Neuron (in vitro differentiated cells): ENCODE results near the gene LCNL1.
"Not testable (repeated sequence)": the region's sequence is repeated elsewhere in the genome, so short reads cannot be mapped to it uniquely, and the experiment has no call there.

ENCODE experiments used
- H2AFZ ChIP-seq: one replicate; pipeline ENCODE4 v1.6.1; 2013; ENCODE audit warnings: low read depth, mild to moderate bottlenecking, inconsistent platforms, low read length, moderate library complexity
- H3K27me3 ChIP-seq: one replicate; pipeline ENCODE4 v1.6.1; 2013; ENCODE audit warnings: low read length; ENCODE audit not compliant: insufficient read depth
- H3K36me3 ChIP-seq: one replicate; pipeline ENCODE4 v1.6.1; 2013; ENCODE audit warnings: low read length; ENCODE audit not compliant: insufficient read depth
- H3K4me1 ChIP-seq: one replicate; pipeline ENCODE4 v1.6.1; 2013; ENCODE audit warnings: low read length; ENCODE audit not compliant: insufficient read depth
- H3K4me3 ChIP-seq: 2 replicates; pipeline ENCODE4 v1.5.1; 2013; ENCODE audit warnings: mild to moderate bottlenecking, low read length, moderate library complexity
- H3K9me3 ChIP-seq: one replicate; pipeline ENCODE4 v1.6.1; 2013; ENCODE audit warnings: low read length

Gene LCNL1

GRCh38 chr9:137001857-137002645 lies 19.3 kb downstream of the LCNL1 start:
- Histone ChIP-seq H3K36me3 (no peaks in the 10 kb centered on the region), H3K4me1 (no peaks in the 10 kb centered on the region), H3K4me3 (no peak overlapping the region), H3K9me3 (no peaks in the 10 kb centered on the region), H2AFZ (no peak overlapping the region), H3K27me3 (no peaks in the 10 kb centered on the region)

GRCh38 chr9:137002646-137003041 lies 19.9 kb downstream of the LCNL1 start:
- Histone ChIP-seq H2AFZ (no peak overlapping the region), H3K4me3 (no peak overlapping the region), H3K36me3 (no peaks in the 10 kb centered on the region), H3K4me1 (no peaks in the 10 kb centered on the region), H3K27me3 (no peaks in the 10 kb centered on the region), H3K9me3 (no peaks in the 10 kb centered on the region)

DNA sequence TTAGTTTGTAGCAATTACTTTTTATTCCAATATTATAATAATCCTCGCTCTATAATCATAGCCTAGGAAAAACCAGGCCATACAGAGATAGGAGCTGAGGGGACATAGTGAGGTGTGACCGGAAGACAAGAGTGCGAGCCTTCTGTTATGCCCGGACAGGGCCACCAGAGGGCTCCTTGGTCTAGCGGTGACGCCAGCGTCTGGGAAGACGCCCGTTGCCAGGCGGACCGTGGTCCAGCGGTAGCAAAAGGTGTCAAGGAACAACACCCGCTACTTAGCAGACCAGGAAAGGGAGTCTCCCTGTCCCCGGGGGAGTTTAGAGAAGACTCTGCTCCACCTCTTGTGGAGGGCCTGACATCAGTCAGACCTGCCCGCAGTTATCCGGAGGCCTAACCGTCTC lies 21.5 kb downstream of the LCNL1 start:
- H3K36me3 ChIP-seq, H2AFZ ChIP-seq, H3K27me3 ChIP-seq, H3K4me1 ChIP-seq, H3K4me3 ChIP-seq, H3K9me3 ChIP-seq: not testable (repeated sequence)

- Histone ChIP-seq H3K4me1 (no peaks in the 10 kb centered on the region), H2AFZ (no peak overlapping the region), H3K36me3 (peaks cover 3% of the 10 kb centered on the region), H3K27me3 (no peaks in the 10 kb centered on the region), H3K4me3 (no peak overlapping the region), H3K9me3 (no peaks in the 10 kb centered on the region)
Observed at GRCh38 chr9:137006116-137007003, 23.6 kb downstream of the LCNL1 start.

DNA sequence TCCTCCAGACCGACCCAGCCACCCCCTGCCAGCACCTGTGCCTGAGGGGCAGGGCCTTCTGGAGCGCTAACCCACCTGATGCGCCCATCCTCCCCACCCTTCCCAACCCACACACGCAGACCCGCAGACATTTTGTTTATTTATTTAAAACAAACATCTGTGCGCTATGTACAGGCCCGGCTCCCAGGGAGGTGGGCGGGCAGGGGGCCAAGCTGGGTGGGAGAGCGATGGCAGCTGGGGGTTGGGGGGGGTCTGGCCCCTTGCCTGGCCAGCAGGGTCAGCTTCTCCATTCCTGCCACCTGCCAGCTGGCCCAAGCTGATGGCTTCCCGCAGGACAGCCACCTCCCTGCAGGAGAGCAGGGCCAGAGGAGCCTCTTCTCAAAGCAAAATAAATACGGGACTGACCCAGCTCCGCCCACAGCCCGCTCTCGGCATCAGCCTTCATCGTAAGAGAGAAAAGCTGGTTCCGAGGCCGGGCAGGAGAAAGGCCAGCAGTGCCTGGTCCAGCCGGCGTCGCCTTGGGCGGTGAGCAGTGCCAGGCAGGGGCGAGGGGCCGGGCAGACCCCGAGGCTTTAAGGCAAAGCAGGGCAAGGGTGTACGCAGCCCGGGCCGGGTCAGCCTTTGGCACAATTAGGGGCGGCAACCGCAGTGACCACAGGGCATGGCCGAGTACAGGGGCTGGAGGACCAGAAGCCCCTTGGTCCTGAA lies 24.5 kb downstream of the LCNL1 start:
- peaks cover 8% of the 10 kb centered on the region for H3K36me3 ChIP-seq
- no peaks in the 10 kb centered on the region for H3K4me1 ChIP-seq
- no peak overlapping the region for H2AFZ ChIP-seq
- H3K27me3 ChIP-seq, result no peaks in the 10 kb centered on the region
- no peaks in the 10 kb centered on the region for H3K9me3 ChIP-seq
- H3K4me3 ChIP-seq, result no peak overlapping the region

- Histone ChIP-seq H3K4me3 (no peak overlapping the region), H2AFZ (no peak overlapping the region), H3K36me3 (peaks cover 12% of the 10 kb centered on the region), H3K27me3 (no peaks in the 10 kb centered on the region), H3K4me1 (no peaks in the 10 kb centered on the region), H3K9me3 (no peaks in the 10 kb centered on the region)
Observed at GRCh38 chr9:137007816-137008270, 25.1 kb downstream of the LCNL1 start.

DNA sequence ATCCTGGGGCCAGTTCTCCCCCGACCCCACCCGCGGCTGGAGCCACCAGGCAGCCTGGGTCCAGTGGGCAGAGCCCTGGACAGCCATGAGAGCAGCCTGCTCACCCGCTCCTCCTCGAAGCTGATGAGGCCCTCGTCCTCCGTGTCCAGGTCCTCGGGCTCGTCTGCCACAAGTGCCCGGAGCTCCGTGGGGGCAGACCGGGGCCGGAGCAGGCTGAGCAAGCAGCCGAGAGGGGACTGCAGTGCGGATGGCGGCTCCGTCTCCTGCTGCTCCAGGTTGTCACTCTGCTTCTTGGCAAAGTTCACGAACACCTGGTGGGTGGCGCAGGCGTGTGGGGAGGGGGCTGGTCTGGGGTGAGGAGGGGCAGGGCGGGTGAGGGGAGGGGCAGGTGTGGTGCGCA lies 25.5 kb downstream of the LCNL1 start:
- H2AFZ ChIP-seq, result no peak overlapping the region
- H3K27me3 ChIP-seq, result no peaks in the 10 kb centered on the region
- no peaks in the 10 kb centered on the region for H3K4me1 ChIP-seq
- H3K36me3 ChIP-seq, result peaks cover 14% of the 10 kb centered on the region
- H3K9me3 ChIP-seq, result no peaks in the 10 kb centered on the region
- no peak overlapping the region for H3K4me3 ChIP-seq

DNA sequence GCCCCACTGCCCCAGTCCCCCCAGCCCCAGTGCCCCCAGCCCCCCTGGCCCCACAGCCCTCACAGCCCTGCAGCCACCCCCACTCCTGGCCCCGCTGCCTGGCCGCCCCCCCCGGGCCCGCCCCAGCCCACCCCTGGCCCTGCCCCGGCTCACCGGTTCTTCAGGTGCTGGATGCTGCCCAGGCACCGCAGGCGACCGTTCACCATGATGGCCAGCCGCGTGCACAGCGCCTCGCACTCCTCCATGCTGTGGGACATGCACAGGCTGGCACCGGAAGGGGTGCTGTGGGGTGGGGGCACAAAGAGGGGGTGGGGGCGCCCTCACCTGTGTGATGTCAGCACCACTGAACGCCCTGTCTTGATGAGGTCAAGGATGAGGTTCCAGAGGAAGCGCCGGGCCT lies 26.4 kb downstream of the LCNL1 start:
- Histone ChIP-seq H2AFZ (no peak overlapping the region), H3K4me3 (no peak overlapping the region), H3K36me3 (peaks cover 22% of the 10 kb centered on the region), H3K9me3 (no peaks in the 10 kb centered on the region), H3K27me3 (no peaks in the 10 kb centered on the region), H3K4me1 (no peaks in the 10 kb centered on the region)

DNA sequence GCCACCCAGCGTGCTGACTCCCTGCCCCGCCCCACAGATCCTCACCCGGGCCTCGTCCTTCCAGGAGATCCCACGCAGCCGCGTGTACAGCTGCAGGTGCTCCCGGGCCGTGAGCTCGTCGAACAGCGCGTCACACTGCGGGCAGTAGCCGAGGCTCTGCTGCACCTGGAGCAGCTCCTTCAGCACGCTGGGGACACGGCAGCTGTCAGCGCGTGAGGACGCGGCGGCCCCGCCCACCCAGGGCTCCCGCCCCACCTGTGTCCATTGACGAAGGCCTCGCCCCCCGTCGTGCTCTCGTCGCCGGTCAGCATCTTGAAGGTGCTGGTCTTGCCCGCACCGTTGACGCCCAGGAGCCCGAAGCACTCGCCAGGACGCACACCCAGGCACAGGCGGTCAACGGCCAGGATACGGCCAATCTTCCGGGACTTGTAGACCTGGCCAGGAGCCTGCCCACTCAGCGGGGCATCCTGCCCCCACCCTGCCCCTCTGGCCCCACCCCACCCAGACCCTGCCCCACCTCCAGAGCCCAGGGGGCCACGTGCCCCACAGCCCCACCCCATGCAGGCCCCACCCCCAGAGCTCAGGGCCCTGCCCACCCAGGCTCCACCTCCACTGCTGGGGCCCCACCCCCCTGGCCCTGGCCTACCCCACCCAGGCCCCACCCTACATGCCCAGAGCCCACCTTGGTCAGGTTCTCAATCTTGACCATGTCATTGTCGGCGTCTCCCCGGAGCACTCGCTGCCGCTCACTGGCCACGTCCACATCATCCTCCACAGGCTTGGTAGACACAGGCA lies 27.3 kb downstream of the LCNL1 start:
- H3K36me3 ChIP-seq, result peaks cover 29% of the 10 kb centered on the region
- no peaks in the 10 kb centered on the region for H3K27me3 ChIP-seq

DNA sequence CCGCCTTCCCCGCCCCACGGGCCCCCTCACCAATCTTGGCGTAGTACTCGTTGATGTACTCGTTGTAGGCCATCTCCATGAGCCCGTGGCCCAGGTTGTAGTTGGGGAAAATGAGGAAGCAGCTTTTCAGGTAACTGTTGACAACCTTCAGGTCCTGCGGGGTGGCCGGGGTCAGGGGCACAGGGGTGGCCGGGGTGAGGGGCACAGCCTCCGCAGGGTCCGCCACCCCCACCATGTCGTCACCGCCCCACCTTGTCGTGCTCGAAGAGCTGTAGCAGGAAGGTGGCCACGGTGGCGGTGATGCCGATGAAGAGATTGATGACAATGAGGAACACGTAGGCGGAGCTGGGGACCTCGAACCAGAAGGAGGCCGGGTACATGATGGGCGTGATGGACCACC lies 28.4 kb downstream of the LCNL1 start:
- Histone ChIP-seq H3K9me3 (no peaks in the 10 kb centered on the region), H3K36me3 (peaks cover 37% of the 10 kb centered on the region), H3K27me3 (no peaks in the 10 kb centered on the region), H3K4me3 (no peak overlapping the region), H2AFZ (no peak overlapping the region), H3K4me1 (no peaks in the 10 kb centered on the region)

More for the DNA sequence above, 27.3 kb downstream of the LCNL1 start:
- H3K9me3 ChIP-seq, result no peaks in the 10 kb centered on the region
- no peaks in the 10 kb centered on the region for H3K4me1 ChIP-seq
- H2AFZ ChIP-seq, result no peak overlapping the region
- no peak overlapping the region for H3K4me3 ChIP-seq

- Histone ChIP-seq H3K4me1 (no peaks in the 10 kb centered on the region), H3K27me3 (no peaks in the 10 kb centered on the region), H2AFZ (no peak overlapping the region), H3K4me3 (no peak overlapping the region), H3K9me3 (no peaks in the 10 kb centered on the region), H3K36me3 (peaks cover 44% of the 10 kb centered on the region)
Observed at GRCh38 chr9:137011907-137012675, 29.3 kb downstream of the LCNL1 start.
